GM10266 (cell line): ENCODE results near the gene MAP3K4.
"Not testable (repeated sequence)": the region's sequence is repeated elsewhere in the genome, so short reads cannot be mapped to it uniquely, and the experiment has no call there.

Experiments
- DNase-seq: peaks from one replicate; pipeline ENCODE4 v3.0.0; 2012; ENCODE audit errors: extremely low spot score
- CTCF ChIP-seq: IDR thresholded peaks from 2 replicates; pipeline ENCODE4 v1.5.1; 2012; ENCODE audit warnings: mild to moderate bottlenecking, low read depth; ENCODE audit not compliant: control insufficient read depth, insufficient read depth; ENCODE audit errors: missing control alignments

The MAP3K4 gene

GRCh38 chr6:160972111-160972510 is 19.5 kb upstream of the MAP3K4 start:
- DNase-seq = no peak

GRCh38 chr6:160972594-160972993 is 19.0 kb upstream of the MAP3K4 start:
- not testable (repeated sequence) for DNase-seq

More at GRCh38 chr6:160972111-160972510, 19.5 kb upstream of the MAP3K4 start:
- TF ChIP-seq CTCF = no peak

GRCh38 chr6:160973311-160974250 is 18.0 kb upstream of the MAP3K4 start:
- DNase-seq = no peak
- TF ChIP-seq CTCF = no peak

GRCh38 chr6:160974304-160974771 is 17.2 kb upstream of the MAP3K4 start:
- no peak for DNase-seq
- TF ChIP-seq CTCF = no peak

- DNase-seq = no peak
- no peak for TF ChIP-seq CTCF
Observed at GRCh38 chr6:160975162-160975561, 16.4 kb upstream of the MAP3K4 start.

GRCh38 chr6:160975961-160976360 is 15.6 kb upstream of the MAP3K4 start:
- DNase-seq = not testable (repeated sequence)

GRCh38 chr6:160978141-160978901 is 13.2 kb upstream of the MAP3K4 start:
- no peak for TF ChIP-seq CTCF
- no peak for DNase-seq
